Panc1 (cell line): ENCODE data around the gene TFB1M. TPM values are rescaled to one million over a fixed set of nuclear protein-coding genes. Genes with fewer than 3 reads are reported as not detected.

Experiments
- ATAC-seq: fragments of 200-7000 bp; cut with Tn5 transposase; 2 replicates; pipeline ENCODE4 v1.9.1; 2020; ENCODE audit warnings: mild to moderate bottlenecking, moderate library complexity
- BruUV-seq: library from RNA; stranded (reverse); fragments of 400-500 nt; replicated peaks from 2 replicates; lab custom pipeline; 2021; lab: Mats Ljungman, UMichigan
- CTCF ChIA-PET: fragments of 300-600 bp; sonication (Branson Sonifier 250); formaldehyde crosslinking; loops from one replicate; lab custom pipeline; 2022; ENCODE audit warnings: antibody characterized with exemption; lab: Charles Lee
- POLR2A ChIA-PET: fragments of 300-600 bp; sonication (Branson Sonifier 250); formaldehyde crosslinking; loops from one replicate; lab custom pipeline; 2022; ENCODE audit warnings: antibody characterized with exemption; lab: Charles Lee
- DNase-seq: peaks from one replicate; pipeline ENCODE4 v3.0.0-alpha.2; 2010; ENCODE audit warnings: low read depth, low spot score
- H3K27ac ChIP-seq: 2 replicates; pipeline ENCODE4 v1.5.1; 2011; ENCODE audit warnings: mild to moderate bottlenecking, low read length, inconsistent platforms
- H3K27me3 ChIP-seq: fragments of 200-500 bp; sonication (Bioruptor generic); 2 replicates; pipeline ENCODE4 v1.6.0; 2014; ENCODE audit warnings: low read length, inconsistent platforms; ENCODE audit not compliant: control insufficient read depth, insufficient read depth
- H3K36me3 ChIP-seq: fragments of 200-500 bp; sonication (Bioruptor generic); 2 replicates; pipeline ENCODE4 v1.5.1; 2014; ENCODE audit warnings: inconsistent platforms, mild to moderate bottlenecking, low read length, moderate library complexity; ENCODE audit not compliant: control insufficient read depth, insufficient read depth
- H3K4me1 ChIP-seq: 2 replicates; pipeline ENCODE4 v1.5.1; 2011; ENCODE audit warnings: inconsistent platforms, mild to moderate bottlenecking, low read length, moderate library complexity; ENCODE audit not compliant: control insufficient read depth, insufficient read depth
- H3K4me3 ChIP-seq, 2 experiments: 2 replicates each; pipeline ENCODE4 v1.5.1; 2011 to 2012; ENCODE audit warnings: low read depth in 2 of 2, low read length in 2 of 2, mild to moderate bottlenecking in 2 of 2, inconsistent platforms in 1 of 2, moderate library complexity in 1 of 2
- H3K9me3 ChIP-seq: fragments of 200-500 bp; sonication (Bioruptor generic); 2 replicates; pipeline ENCODE4 v1.5.1; 2014; ENCODE audit warnings: low read depth, mild to moderate bottlenecking, inconsistent platforms, low read length, moderate library complexity; ENCODE audit not compliant: control insufficient read depth, insufficient read depth
- CTCF ChIP-seq: fragments of 450-650 bp; IDR thresholded peaks from 2 replicates; pipeline ENCODE4 v1.5.1; 2017; ENCODE audit warnings: mild to moderate bottlenecking
- POLR2AphosphoS5 ChIP-seq: IDR thresholded peaks from 2 replicates; pipeline ENCODE4 v1.6.1; 2012; ENCODE audit warnings: mild to moderate bottlenecking, low read depth, low read length, moderate library complexity
- REST ChIP-seq, 2 experiments: IDR thresholded peaks; 2 replicates each; pipeline ENCODE4 v1.6.1; 2011 to 2012; ENCODE audit warnings: low read depth in 2 of 2, control low read depth in 1 of 2, low read length in 1 of 2, mild to moderate bottlenecking in 1 of 2, moderate library complexity in 1 of 2; ENCODE audit not compliant: insufficient read depth in 1 of 2
- SIN3A ChIP-seq: IDR thresholded peaks from 2 replicates; pipeline ENCODE4 v1.6.1; 2012; ENCODE audit warnings: low read depth, mild to moderate bottlenecking, low read length, moderate library complexity, borderline replicate concordance; ENCODE audit not compliant: insufficient read depth
- TCF7L2 ChIP-seq: IDR thresholded peaks from 2 replicates; pipeline ENCODE4 v1.6.1; 2011; ENCODE audit warnings: mild to moderate bottlenecking, low read depth, low read length, inconsistent platforms
- in situ Hi-C: cut with HindIII; loops from 2 replicates; pipeline ENCODE4 v1.10.0; 2016; ENCODE audit warnings: low sequenced_read_pairs, low pct_unique_long_range_greater_than_20kb
- intact Hi-C: fragments of 100-400 bp; cut with micrococcal nuclease; formaldehyde crosslinking; loops from one replicate; pipeline ENCODE4 v1.10.0; 2022; ENCODE audit not compliant: unreplicated experiment
- total RNA-seq: library from RNA; stranded (reverse); gene quantifications from one replicate; pipeline ENCODE4 v1.2.1, GENCODE V29; 2021; ENCODE audit not compliant: unreplicated experiment

Gene TFB1M
- total RNA-seq, 1 experiment from 2014 or later: 32.0 TPM

- ATAC-seq: no peak
- H3K4me1 ChIP-seq: peaks cover 6% of the 10 kb centered on the region
- no peak overlapping the region for H3K4me3 ChIP-seq
- TF ChIP-seq TCF7L2 (no peak), REST (IDR thresholded peaks at IDR 0.05; ENCODE audit: insufficient read depth in 1 of 2, low read depth in 2 of 2, low read length in 1 of 2) (no peak), CTCF (no peak), SIN3A (no peak), POLR2AphosphoS5 (no peak)
- H3K27me3 ChIP-seq: no peaks in the 10 kb centered on the region
- peak overlapping the region; percentile 60; the same call in 1 of the 2 replicates for H3K27ac ChIP-seq
- CTCF ChIA-PET: no interaction called here
- no peaks in the 10 kb centered on the region; the same call in none of the 2 replicates for H3K36me3 ChIP-seq
- no TSS peak for BruUV-seq
- intact Hi-C loops: no loop called here
- no peaks in the 10 kb centered on the region for H3K9me3 ChIP-seq
- POLR2A ChIA-PET: no interaction called here
- DNase-seq: no peak
- in situ Hi-C loops: no loop called here
Measured at GRCh38 chr6:155212106-155212505, 102.2 kb downstream of the TFB1M start.

GRCh38 chr6:155207223-155207622 lies 107.1 kb downstream of the TFB1M start:
- Histone ChIP-seq H3K4me3 (no peak overlapping the region), H3K36me3 (no peaks in the 10 kb centered on the region; the same call in none of the 2 replicates), H3K9me3 (no peaks in the 10 kb centered on the region), H3K27ac (peak overlapping the region; percentile 94; the same call in 1 of the 2 replicates), H3K4me1 (peaks cover 17% of the 10 kb centered on the region; the same call in 1 of the 2 replicates), H3K27me3 (no peaks in the 10 kb centered on the region)
- DNase-seq (no peak), ATAC-seq (no peak)
- intact Hi-C loops: no loop called here
- ChIA-PET POLR2A (no interaction called here), CTCF (no interaction called here)
- TF ChIP-seq REST (IDR thresholded peaks at IDR 0.05; ENCODE audit: insufficient read depth in 1 of 2, low read depth in 2 of 2, low read length in 1 of 2) (no peak), SIN3A (no peak), TCF7L2 (no peak), CTCF (no peak), POLR2AphosphoS5 (no peak)
- BruUV-seq: no TSS peak
- in situ Hi-C loops: no loop called here

Other genes with a start within 250 kb of the TFB1M start
- not detected for gene CLDN20, start 50.5 kb downstream of the TFB1M start, total RNA-seq
- gene NOX3, start 141.4 kb upstream of the TFB1M start, total RNA-seq: not detected